Ectodermal cell (in vitro differentiated cells): Measurements from ENCODE around the gene ABHD8.

Experiments
- H3K27ac ChIP-seq: 2 replicates; pipeline ENCODE4 v1.7.0; 2013; ENCODE audit warnings: mild to moderate bottlenecking, low read depth, low read length; ENCODE audit not compliant: insufficient read depth, poor library complexity, severe bottlenecking
- H3K27me3 ChIP-seq: 2 replicates; pipeline ENCODE4 v1.7.0; 2013; ENCODE audit warnings: mild to moderate bottlenecking, low read length; ENCODE audit not compliant: insufficient read depth, control insufficient read depth, poor library complexity, severe bottlenecking
- H3K36me3 ChIP-seq: one replicate; pipeline ENCODE4 v1.7.0; 2013; ENCODE audit warnings: low read length; ENCODE audit not compliant: control insufficient read depth, insufficient read depth
- H3K4me1 ChIP-seq: one replicate; pipeline ENCODE4 v1.7.0; 2013; ENCODE audit warnings: low read length; ENCODE audit not compliant: control insufficient read depth, insufficient read depth
- H3K4me3 ChIP-seq: 2 replicates; pipeline ENCODE4 v1.7.0; 2013; ENCODE audit warnings: low read depth, low read length, control low read depth; ENCODE audit not compliant: insufficient read depth
- H3K9me3 ChIP-seq: 2 replicates; pipeline ENCODE4 v1.7.0; 2013; ENCODE audit warnings: mild to moderate bottlenecking, low read length, moderate library complexity; ENCODE audit not compliant: control insufficient read depth
- WGBS, 2 experiments: methylation state at CpG; one replicate each; pipeline ENCODE4 v1.1.7; 2013; ENCODE audit warnings: missing lambda C conversion rate in 2 of 2; 5-methylcytosine and 5-hydroxymethylcytosine counted together

The ABHD8 gene

DNA sequence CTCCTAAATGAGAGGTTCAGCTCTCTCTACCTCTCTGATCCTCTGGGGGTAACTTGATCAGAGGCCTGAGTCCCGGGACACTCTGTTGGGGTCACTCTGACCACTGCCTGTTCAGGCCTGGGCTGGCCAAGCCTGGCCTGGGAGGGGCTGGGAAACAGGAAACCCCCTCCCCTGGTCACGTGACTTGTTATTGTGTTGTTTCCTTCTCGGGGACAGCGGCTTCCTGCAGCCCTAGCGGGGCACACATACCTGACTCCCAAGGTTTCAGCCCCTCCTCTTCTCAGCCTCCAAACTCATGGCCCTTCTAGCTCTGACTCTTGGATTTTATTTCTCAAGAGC lies 38.6 kb downstream of the ABHD8 start, which contains the start of gene USHBP1:
Gene USHBP1, minus strand, starts transcription at position 105 of the 339 bp plus-strand sequence. CDS start 446 bp downstream, outside the sequence.
- Histone ChIP-seq H3K36me3 (peaks cover 6% of the 10 kb centered on the region), H3K9me3 (no peaks in the 10 kb centered on the region), H3K27ac (no peak within 1 kb of the TSS), H3K27me3 (no peaks in the 10 kb centered on the region), H3K4me1 (peaks cover 6% of the 10 kb centered on the region), H3K4me3 (no peak within 1 kb of the TSS)
- 46 to 51% methylated on average over 5 of the region's 5 CpGs for WGBS, 2 experiments

GRCh38 chr19:17263712-17264640 lies 39.2 kb downstream of the ABHD8 start:
- Histone ChIP-seq H3K9me3 (no peaks in the 10 kb centered on the region), H3K36me3 (peaks cover 3% of the 10 kb centered on the region), H3K27me3 (no peaks in the 10 kb centered on the region), H3K27ac (no peak overlapping the region), H3K4me1 (peaks cover 6% of the 10 kb centered on the region), H3K4me3 (no peak overlapping the region)
- WGBS, 2 experiments = 93% methylated on average over 23 of the region's 23 CpGs

GRCh38 chr19:17262557-17262956 lies 40.7 kb downstream of the ABHD8 start:
- Histone ChIP-seq H3K9me3 (no peaks in the 10 kb centered on the region), H3K4me3 (no peak overlapping the region), H3K4me1 (no peaks in the 10 kb centered on the region), H3K27me3 (no peaks in the 10 kb centered on the region), H3K36me3 (no peaks in the 10 kb centered on the region), H3K27ac (no peak overlapping the region)
- 85 to 89% methylated on average over 16 of the region's 16 CpGs for WGBS, 2 experiments

GRCh38 chr19:17260842-17261325 lies 42.3 kb downstream of the ABHD8 start:
- H3K4me1 ChIP-seq = no peaks in the 10 kb centered on the region
- H3K4me3 ChIP-seq = no peak overlapping the region
- no peaks in the 10 kb centered on the region for H3K9me3 ChIP-seq
- H3K27me3 ChIP-seq = no peaks in the 10 kb centered on the region
- no peak overlapping the region for H3K27ac ChIP-seq
- no peaks in the 10 kb centered on the region for H3K36me3 ChIP-seq
- WGBS, 2 experiments = 19 to 22% methylated on average over 15 of the region's 15 CpGs

GRCh38 chr19:17259934-17260333 lies 43.3 kb downstream of the ABHD8 start:
- Histone ChIP-seq H3K27me3 (no peaks in the 10 kb centered on the region), H3K27ac (no peak overlapping the region), H3K9me3 (no peaks in the 10 kb centered on the region), H3K4me3 (no peak overlapping the region), H3K4me1 (no peaks in the 10 kb centered on the region), H3K36me3 (no peaks in the 10 kb centered on the region)
- 70 to 86% methylated on average over 1 of the region's 1 CpG for WGBS, 2 experiments

- H3K4me3 ChIP-seq = no peak overlapping the region
- no peaks in the 10 kb centered on the region for H3K27me3 ChIP-seq
- H3K9me3 ChIP-seq = no peaks in the 10 kb centered on the region
- WGBS, 2 experiments = 93 to 94% methylated on average over 9 of the region's 9 CpGs
- no peaks in the 10 kb centered on the region for H3K36me3 ChIP-seq
- H3K27ac ChIP-seq = no peak overlapping the region
- H3K4me1 ChIP-seq = no peaks in the 10 kb centered on the region
These were observed 44.0 kb downstream of the ABHD8 start for GRCh38 chr19:17259118-17259780.

DNA sequence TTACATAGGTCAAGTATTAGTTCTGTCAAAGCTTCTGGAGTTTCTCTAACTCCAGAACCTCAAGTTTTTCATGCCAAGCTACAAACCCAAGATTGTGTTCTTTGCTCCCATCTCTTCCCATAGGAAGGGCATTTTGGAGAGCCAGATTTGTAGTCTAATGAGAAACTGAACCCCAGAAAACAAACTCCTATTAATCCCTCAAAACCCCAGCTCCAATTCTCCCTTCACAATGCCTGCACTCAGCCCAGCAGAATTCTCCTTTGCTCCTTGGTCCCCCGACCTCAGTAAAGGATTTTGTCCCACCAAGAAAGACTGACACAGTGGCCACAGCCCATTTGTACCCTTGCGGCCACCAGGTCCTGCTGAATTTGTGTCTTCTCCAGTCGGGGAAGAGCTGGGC lies 47.1 kb downstream of the ABHD8 start:
- Histone ChIP-seq H3K9me3 (no peaks in the 10 kb centered on the region), H3K36me3 (no peaks in the 10 kb centered on the region), H3K4me3 (no peak overlapping the region), H3K27ac (no peak overlapping the region), H3K27me3 (no peaks in the 10 kb centered on the region), H3K4me1 (no peaks in the 10 kb centered on the region)
- 88 to 89% methylated on average over 3 of the region's 3 CpGs for WGBS, 2 experiments

- Histone ChIP-seq H3K9me3 (no peaks in the 10 kb centered on the region), H3K36me3 (no peaks in the 10 kb centered on the region), H3K4me3 (no peak overlapping the region), H3K27me3 (no peaks in the 10 kb centered on the region), H3K4me1 (no peaks in the 10 kb centered on the region), H3K27ac (no peak overlapping the region)
- WGBS, 2 experiments = 88 to 90% methylated on average over 18 of the region's 18 CpGs
These were observed 48.0 kb downstream of the ABHD8 start for GRCh38 chr19:17255150-17255621.

- Histone ChIP-seq H3K27me3 (no peaks in the 10 kb centered on the region), H3K27ac (no peak overlapping the region), H3K36me3 (no peaks in the 10 kb centered on the region), H3K9me3 (no peaks in the 10 kb centered on the region), H3K4me3 (no peak overlapping the region), H3K4me1 (no peaks in the 10 kb centered on the region)
- 91% methylated on average over 10 of the region's 10 CpGs for WGBS, 2 experiments
These were observed 48.6 kb downstream of the ABHD8 start for GRCh38 chr19:17254636-17255035.

DNA sequence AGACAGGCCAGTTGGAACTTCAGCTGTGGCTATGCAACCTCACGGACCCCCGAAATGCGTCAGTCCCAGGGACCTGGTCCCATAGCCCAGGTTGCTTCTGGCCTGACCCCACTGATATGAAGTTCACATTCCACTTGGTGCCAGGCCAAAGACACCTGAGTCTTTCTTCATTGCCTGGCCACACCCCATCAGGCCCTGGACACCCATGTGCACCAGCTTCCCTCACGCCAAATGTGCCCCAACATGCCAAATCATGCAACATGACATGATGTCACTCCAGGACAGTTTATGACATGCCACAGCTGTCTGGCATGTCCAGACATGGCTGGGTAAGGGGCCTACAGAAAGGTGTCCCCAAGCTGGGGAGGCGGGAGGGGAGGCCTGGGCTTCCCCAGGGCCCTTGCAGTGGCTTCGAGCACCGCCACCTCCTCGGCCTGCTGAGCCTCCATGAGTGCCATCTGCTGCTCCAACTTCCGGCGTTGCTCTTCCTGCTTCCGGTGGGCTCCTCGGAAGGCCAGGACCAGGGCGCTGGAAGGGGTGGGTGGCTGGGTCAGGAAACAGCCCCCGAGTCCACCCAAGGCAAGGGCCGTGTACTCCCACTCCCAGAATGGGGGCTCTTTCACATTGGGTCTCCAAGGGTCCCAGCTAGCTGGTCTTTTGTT lies 53.2 kb downstream of the ABHD8 start:
- H3K27ac ChIP-seq = no peak overlapping the region
- 92 to 94% methylated on average over 15 of the region's 15 CpGs for WGBS, 2 experiments

More for the DNA sequence above, 53.2 kb downstream of the ABHD8 start:
- H3K36me3 ChIP-seq = no peaks in the 10 kb centered on the region
- H3K4me1 ChIP-seq = peaks cover 20% of the 10 kb centered on the region
- H3K4me3 ChIP-seq = no peak overlapping the region
- H3K27me3 ChIP-seq = no peaks in the 10 kb centered on the region
- H3K9me3 ChIP-seq = no peaks in the 10 kb centered on the region
